ENCODE results near the gene CLK4. TPM values are rescaled to one million over a fixed set of nuclear protein-coding genes. Genes with fewer than 3 reads are reported as not detected.

CLK4 gene
- total RNA-seq, 4 donors from 2014 or later, result 15.5 to 77.3 (median 34.1) TPM

DNA sequence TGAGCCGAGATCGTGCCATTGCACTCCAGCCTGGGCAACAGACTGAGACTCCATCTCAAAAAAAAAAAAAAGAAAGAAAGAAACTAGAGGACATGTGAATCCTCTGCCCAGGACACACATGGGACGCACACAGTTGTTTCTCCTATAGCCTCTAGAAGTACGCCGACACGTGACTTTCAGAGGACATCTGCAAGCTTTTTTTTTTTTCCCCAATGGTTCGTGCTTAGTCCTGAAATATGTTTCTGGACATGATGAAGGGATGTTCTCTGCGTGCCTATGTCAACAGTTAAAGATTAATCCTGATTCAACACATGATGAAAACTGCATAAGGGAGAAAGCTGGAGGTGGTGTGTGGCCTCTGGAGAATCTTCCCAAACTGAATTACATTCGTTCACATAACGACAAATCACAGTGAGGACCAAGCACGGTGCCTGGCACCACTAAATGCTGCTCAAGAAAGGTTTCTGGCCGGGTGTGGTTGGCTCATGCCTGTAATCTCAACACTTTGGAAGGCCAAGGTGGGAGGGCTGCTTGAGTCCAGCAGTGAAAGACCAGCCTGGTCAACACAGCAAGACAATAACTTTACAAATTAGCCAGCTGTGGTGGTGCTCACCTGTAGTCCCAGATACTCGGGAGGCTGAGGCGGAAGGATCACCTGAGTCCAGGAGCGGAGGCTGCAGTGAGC is 46.4 kb downstream of the CLK4 start:
- DNase-seq (ENCODE audit: low spot score in 2 of 2), result no peak
- H3K27me3 ChIP-seq, result peaks cover 33% of the 10 kb centered on the region
- peaks cover 7% of the 10 kb centered on the region for H3K4me1 ChIP-seq

DNA sequence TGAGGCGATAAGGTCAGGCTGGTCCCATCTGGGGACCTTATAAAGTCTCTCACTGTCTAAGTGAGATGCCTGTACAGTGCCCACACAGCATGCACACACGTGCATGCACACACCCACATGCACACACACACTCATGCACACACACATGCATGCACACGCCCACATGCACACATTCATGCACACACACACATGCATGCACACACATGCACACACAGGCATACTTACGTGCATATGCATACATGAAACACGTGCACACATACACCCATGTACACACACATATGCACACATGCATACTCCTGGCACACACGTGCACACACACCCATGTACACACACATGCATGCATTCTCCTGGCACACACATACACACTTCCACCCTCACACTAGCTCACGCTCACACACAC is 48.9 kb downstream of the CLK4 start:
- no peak for TF ChIP-seq EP300 (IDR thresholded peaks at IDR 0.05)
- TF ChIP-seq POLR2A (IDR thresholded peaks at IDR 0.05), result no peak
- no peak for TF ChIP-seq CTCF (IDR thresholded peaks at IDR 0.05)
- TF ChIP-seq POLR2AphosphoS5 (IDR thresholded peaks at IDR 0.05), result no peak

More for the DNA sequence above, 46.4 kb downstream of the CLK4 start:
- no peaks in the 10 kb centered on the region for H3K9me3 ChIP-seq
- TF ChIP-seq EP300 (IDR thresholded peaks at IDR 0.05) (no peak), CTCF (IDR thresholded peaks at IDR 0.05) (no peak), POLR2AphosphoS5 (IDR thresholded peaks at IDR 0.05) (no peak)
- WGBS, result 77% methylated on average over 15 of the region's 15 CpGs
- H3K27ac ChIP-seq, result no peak overlapping the region
- H3K4me3 ChIP-seq, result no peak overlapping the region
- H3K36me3 ChIP-seq, result no peaks in the 10 kb centered on the region

DNA sequence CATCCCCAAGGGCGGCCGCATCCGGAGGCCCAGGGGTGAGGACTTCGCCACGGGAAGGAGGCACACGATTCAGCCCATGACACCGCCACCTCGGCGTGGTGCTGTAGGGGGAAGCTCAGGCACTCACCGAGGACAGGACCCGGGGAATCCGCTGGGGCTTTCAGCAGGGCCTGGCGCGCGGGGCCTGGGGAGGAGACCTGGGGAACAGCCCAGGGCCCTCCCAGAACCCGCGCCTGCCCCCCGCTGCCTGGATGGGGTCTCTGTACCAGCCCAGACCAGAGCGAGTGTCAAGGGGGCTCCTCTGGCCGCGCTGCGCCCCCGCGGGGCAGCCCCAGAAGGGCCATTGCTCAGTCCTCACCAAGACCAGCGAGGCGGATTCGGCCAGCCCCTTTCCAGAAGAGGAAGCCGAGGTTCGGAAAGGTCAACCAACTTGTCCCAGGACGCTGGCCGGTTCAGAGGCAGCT is 49.4 kb downstream of the CLK4 start:
- DNase-seq (ENCODE audit: low spot score in 2 of 2), result no peak
- Histone ChIP-seq H3K27ac (no peak overlapping the region), H3K4me1 (peaks cover 7% of the 10 kb centered on the region), H3K4me3 (no peak overlapping the region), H3K36me3 (no peaks in the 10 kb centered on the region), H3K27me3 (peaks cover 35% of the 10 kb centered on the region), H3K9me3 (no peaks in the 10 kb centered on the region)
- 59% methylated on average over 3 of the region's 31 CpGs for WGBS
- TF ChIP-seq POLR2AphosphoS5 (IDR thresholded peaks at IDR 0.05) (no peak), CTCF (IDR thresholded peaks at IDR 0.05) (no peak), EP300 (IDR thresholded peaks at IDR 0.05) (no peak), POLR2A (IDR thresholded peaks at IDR 0.05) (no peak)

More for the DNA sequence above, 48.9 kb downstream of the CLK4 start:
- H3K27ac ChIP-seq, result no peak overlapping the region
- no peak overlapping the region for H3K4me3 ChIP-seq
- WGBS, result 86% methylated on average over 7 of the region's 7 CpGs
- peaks cover 7% of the 10 kb centered on the region for H3K4me1 ChIP-seq
- DNase-seq (ENCODE audit: low spot score in 2 of 2), result no peak
- H3K27me3 ChIP-seq, result peaks cover 35% of the 10 kb centered on the region
- no peaks in the 10 kb centered on the region for H3K9me3 ChIP-seq
- no peaks in the 10 kb centered on the region for H3K36me3 ChIP-seq

DNA sequence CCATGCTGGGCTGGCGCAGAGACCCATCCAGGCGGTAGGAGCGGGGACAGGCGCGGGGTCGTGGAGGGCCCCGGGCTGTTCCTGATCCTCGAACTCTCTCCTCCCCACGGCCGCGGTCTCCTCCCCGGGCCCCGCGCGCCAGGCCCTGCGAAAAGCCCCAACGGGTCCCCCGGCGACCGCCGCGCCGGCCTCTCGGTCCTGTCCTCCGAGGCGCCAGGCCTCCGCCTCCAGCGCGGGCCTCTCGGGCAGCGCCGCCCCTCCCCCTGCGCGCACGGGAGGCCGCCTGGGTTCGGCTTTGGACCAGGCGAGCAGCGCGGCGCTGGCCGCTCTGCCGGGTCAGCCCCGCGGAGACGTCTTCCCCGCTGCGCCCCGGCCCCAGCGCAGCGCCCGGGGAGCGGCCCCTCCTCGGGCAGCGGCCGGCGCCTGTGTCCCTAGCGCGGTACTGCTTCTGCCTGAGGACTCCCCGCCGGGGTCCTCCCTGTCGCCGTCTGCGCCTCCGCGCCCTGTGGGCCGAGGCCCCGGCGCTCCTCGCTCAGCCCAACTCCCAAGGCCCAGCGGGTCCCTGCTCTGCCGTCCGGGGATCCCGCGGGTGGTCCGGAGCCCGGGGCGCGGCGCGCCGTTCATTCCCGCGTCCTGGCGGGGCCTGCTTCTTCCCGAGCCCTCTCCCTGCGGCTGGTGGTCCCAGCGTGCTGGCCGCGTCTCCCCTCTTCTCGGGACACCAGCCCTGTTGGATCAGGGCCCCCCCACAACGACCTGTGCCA is 50.1 kb downstream of the CLK4 start:
- no peak for TF ChIP-seq CTCF (IDR thresholded peaks at IDR 0.05)
- TF ChIP-seq POLR2A (IDR thresholded peaks at IDR 0.05), result no peak
- TF ChIP-seq POLR2AphosphoS5 (IDR thresholded peaks at IDR 0.05), result no peak
- no peak for TF ChIP-seq EP300 (IDR thresholded peaks at IDR 0.05)
- Histone ChIP-seq H3K4me3 (peak overlapping the region; percentile 29), H3K9me3 (no peaks in the 10 kb centered on the region), H3K27me3 (peaks cover 35% of the 10 kb centered on the region), H3K4me1 (peaks cover 7% of the 10 kb centered on the region), H3K27ac (no peak overlapping the region), H3K36me3 (no peaks in the 10 kb centered on the region)
- no peak for DNase-seq (ENCODE audit: low spot score in 2 of 2)
- WGBS, result 19% methylated on average over 50 of the region's 92 CpGs

DNA sequence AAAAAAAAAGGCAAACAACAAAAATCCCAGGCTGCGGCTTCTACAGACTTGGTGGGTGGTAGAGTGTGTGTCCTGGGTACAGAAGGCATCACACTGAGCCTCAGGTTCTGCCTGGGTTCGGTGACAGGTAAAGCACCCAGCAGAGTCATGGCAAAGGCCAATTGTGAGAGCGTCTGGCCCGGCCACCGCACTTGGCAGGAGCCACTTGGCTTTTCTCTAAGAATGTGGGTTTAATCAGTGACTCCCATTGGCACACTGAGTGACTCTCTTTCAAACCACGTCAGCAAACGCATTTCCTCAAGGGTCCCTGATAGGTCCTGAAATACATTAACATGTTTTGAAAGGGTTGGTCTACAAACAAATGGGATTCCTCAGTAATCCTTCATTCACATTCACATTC is 53.6 kb downstream of the CLK4 start:
- no peak for TF ChIP-seq POLR2A (IDR thresholded peaks at IDR 0.05)
- TF ChIP-seq CTCF (IDR thresholded peaks at IDR 0.05), result no peak
- TF ChIP-seq POLR2AphosphoS5 (IDR thresholded peaks at IDR 0.05), result no peak
- TF ChIP-seq EP300 (IDR thresholded peaks at IDR 0.05), result no peak
- peaks cover 7% of the 10 kb centered on the region for H3K4me1 ChIP-seq
- H3K36me3 ChIP-seq, result no peaks in the 10 kb centered on the region
- H3K27me3 ChIP-seq, result peaks cover 28% of the 10 kb centered on the region
- H3K9me3 ChIP-seq, result no peaks in the 10 kb centered on the region
- H3K4me3 ChIP-seq, result no peak overlapping the region
- H3K27ac ChIP-seq, result no peak overlapping the region
- 78% methylated on average over 7 of the region's 7 CpGs for WGBS
- no peak for DNase-seq (ENCODE audit: low spot score in 2 of 2)

All from suprapubic skin (tissue), 4 donors.